Mammary epithelial cell (primary cell): ENCODE results near the gene WDR62.

ENCODE experiments used
- EZH2 ChIP-seq: IDR thresholded peaks from 2 replicates; pipeline ENCODE4 v1.6.1; 2012; ENCODE audit warnings: low read length, inconsistent platforms, borderline replicate concordance
- TF ChIP-seq, protein P1 (sequence below), 2 donors: IDR thresholded peaks in 1 of 2; conservative IDR thresholded peaks in 1 of 2; 2 replicates each; pipeline ENCODE4 v1.5.1; 2011 to 2012; ENCODE audit warnings: inconsistent platforms in 2 of 2, low read length in 2 of 2, mild to moderate bottlenecking in 2 of 2, control low read depth in 1 of 2, low read depth in 1 of 2; ENCODE audit not compliant: insufficient read depth in 1 of 2; ENCODE audit errors: extremely low read depth in 1 of 2

DNA sequence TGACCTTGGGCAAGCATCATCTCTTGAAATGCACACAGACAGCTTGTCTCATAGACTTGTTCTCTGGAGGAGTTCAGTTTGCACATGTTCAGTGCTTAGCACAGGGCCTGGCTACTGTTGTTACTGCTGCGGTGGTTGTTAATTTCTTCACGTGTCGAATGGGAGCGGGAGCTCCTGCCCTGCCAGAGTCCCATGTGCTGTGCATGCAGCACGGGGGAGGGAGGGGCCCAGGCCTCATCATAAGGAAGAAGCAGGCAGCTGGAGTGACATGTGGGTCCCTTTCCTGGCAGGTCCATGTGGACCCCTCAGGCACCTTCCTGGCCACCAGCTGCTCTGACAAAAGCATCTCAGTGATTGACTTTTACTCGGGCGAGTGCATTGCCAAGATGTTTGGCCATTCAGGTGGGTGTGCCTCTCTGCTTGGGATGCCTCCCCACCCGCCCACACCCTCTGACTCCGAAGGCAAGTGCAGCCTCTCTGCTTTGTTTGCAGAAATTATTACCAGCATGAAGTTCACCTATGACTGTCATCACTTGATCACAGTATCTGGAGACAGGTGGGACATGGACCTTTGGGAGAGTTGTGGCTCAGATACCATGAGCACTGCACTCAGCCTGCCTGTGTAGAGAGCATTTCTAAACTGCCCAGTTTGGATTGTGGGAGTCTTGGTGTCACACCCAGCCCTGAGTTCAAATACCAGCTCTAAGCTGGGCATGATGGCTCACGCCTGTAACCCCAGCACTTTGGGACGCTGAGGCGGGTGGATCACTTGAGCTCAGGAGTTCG lies 36.4 kb downstream of the WDR62 start:
- TF ChIP-seq, protein P1, sequence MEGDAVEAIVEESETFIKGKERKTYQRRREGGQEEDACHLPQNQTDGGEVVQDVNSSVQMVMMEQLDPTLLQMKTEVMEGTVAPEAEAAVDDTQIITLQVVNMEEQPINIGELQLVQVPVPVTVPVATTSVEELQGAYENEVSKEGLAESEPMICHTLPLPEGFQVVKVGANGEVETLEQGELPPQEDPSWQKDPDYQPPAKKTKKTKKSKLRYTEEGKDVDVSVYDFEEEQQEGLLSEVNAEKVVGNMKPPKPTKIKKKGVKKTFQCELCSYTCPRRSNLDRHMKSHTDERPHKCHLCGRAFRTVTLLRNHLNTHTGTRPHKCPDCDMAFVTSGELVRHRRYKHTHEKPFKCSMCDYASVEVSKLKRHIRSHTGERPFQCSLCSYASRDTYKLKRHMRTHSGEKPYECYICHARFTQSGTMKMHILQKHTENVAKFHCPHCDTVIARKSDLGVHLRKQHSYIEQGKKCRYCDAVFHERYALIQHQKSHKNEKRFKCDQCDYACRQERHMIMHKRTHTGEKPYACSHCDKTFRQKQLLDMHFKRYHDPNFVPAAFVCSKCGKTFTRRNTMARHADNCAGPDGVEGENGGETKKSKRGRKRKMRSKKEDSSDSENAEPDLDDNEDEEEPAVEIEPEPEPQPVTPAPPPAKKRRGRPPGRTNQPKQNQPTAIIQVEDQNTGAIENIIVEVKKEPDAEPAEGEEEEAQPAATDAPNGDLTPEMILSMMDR (conservative IDR thresholded peaks at IDR 0.05 in 1 of 2, IDR thresholded peaks at IDR 0.05 in 1 of 2; ENCODE audit: extremely low read depth in 1 of 2, insufficient read depth in 1 of 2, low read depth in 1 of 2, low read length in 2 of 2): no peak
- no peak for TF ChIP-seq EZH2
